GM08714 (cell line): ENCODE measurements around the gene COLEC12.

Experiments
- H3K4me3 ChIP-seq: fragments of 200-500 bp; sonication (Bioruptor generic); 2 replicates; pipeline ENCODE4 v1.5.1; 2014; ENCODE audit warnings: mild to moderate bottlenecking, low read length, inconsistent platforms
- ZNF274 ChIP-seq: IDR thresholded peaks from 2 replicates; pipeline ENCODE4 v1.6.1; 2012; ENCODE audit warnings: mild to moderate bottlenecking, low read depth, low read length

The COLEC12 gene

GRCh38 chr18:370751-371608, 129.5 kb downstream of the COLEC12 start:
- no peak overlapping the region for H3K4me3 ChIP-seq
- no peak for TF ChIP-seq ZNF274

GRCh38 chr18:369224-370015, 131.1 kb downstream of the COLEC12 start:
- no peak for TF ChIP-seq ZNF274
- H3K4me3 ChIP-seq: no peak overlapping the region

- no peak for TF ChIP-seq ZNF274
- no peak overlapping the region for H3K4me3 ChIP-seq
These were observed 133.9 kb downstream of the COLEC12 start for GRCh38 chr18:366466-367061.

- no peak for TF ChIP-seq ZNF274
- no peak overlapping the region for H3K4me3 ChIP-seq
These were observed 134.8 kb downstream of the COLEC12 start for GRCh38 chr18:365651-366050.

GRCh38 chr18:364256-364826, 136.2 kb downstream of the COLEC12 start:
- H3K4me3 ChIP-seq: no peak overlapping the region
- TF ChIP-seq ZNF274: no peak

- TF ChIP-seq ZNF274: no peak
- no peak overlapping the region for H3K4me3 ChIP-seq
These were observed 137.0 kb downstream of the COLEC12 start for GRCh38 chr18:363301-364085.

- no peak overlapping the region for H3K4me3 ChIP-seq
- TF ChIP-seq ZNF274: no peak
These were observed 137.9 kb downstream of the COLEC12 start for GRCh38 chr18:362311-363290.

GRCh38 chr18:361941-362310, 138.6 kb downstream of the COLEC12 start:
- H3K4me3 ChIP-seq: no peak overlapping the region
- TF ChIP-seq ZNF274: no peak

- H3K4me3 ChIP-seq: no peak overlapping the region
- no peak for TF ChIP-seq ZNF274
These were observed 139.3 kb downstream of the COLEC12 start for GRCh38 chr18:361100-361732.

GRCh38 chr18:360676-361075, 139.8 kb downstream of the COLEC12 start:
- no peak for TF ChIP-seq ZNF274
- no peak overlapping the region for H3K4me3 ChIP-seq

GRCh38 chr18:356778-357177, 143.7 kb downstream of the COLEC12 start:
- H3K4me3 ChIP-seq: no peak overlapping the region
- no peak for TF ChIP-seq ZNF274

- no peak for TF ChIP-seq ZNF274
- H3K4me3 ChIP-seq: no peak overlapping the region
These were observed 144.8 kb downstream of the COLEC12 start for GRCh38 chr18:355678-356077.
